K562 treated with DMSO at 1 percent for 24 hours (cell line): ENCODE data around the gene SLC30A2. TPM values are rescaled to one million over a fixed set of nuclear protein-coding genes. Genes with fewer than 3 reads are reported as not detected.

ENCODE experiments used
- total RNA-seq: library from RNA; unstranded; fragments of 300-600 nt; gene quantifications from 2 replicates; pipeline ENCODE4 v1.2.3, GENCODE V29; 2022; ENCODE audit warnings: low read depth; ENCODE audit not compliant: insufficient read depth

The SLC30A2 gene, protein sequence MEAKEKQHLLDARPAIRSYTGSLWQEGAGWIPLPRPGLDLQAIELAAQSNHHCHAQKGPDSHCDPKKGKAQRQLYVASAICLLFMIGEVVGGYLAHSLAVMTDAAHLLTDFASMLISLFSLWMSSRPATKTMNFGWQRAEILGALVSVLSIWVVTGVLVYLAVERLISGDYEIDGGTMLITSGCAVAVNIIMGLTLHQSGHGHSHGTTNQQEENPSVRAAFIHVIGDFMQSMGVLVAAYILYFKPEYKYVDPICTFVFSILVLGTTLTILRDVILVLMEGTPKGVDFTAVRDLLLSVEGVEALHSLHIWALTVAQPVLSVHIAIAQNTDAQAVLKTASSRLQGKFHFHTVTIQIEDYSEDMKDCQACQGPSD
- total RNA-seq = not detected in 2 replicates

GRCh38 chr1:26045722-26046245 is at the start of gene SLC30A2:
Gene SLC30A2 (minus strand): TSS chr1:26046118. CDS start chr1:26045896, 222 bp downstream.

DNA sequence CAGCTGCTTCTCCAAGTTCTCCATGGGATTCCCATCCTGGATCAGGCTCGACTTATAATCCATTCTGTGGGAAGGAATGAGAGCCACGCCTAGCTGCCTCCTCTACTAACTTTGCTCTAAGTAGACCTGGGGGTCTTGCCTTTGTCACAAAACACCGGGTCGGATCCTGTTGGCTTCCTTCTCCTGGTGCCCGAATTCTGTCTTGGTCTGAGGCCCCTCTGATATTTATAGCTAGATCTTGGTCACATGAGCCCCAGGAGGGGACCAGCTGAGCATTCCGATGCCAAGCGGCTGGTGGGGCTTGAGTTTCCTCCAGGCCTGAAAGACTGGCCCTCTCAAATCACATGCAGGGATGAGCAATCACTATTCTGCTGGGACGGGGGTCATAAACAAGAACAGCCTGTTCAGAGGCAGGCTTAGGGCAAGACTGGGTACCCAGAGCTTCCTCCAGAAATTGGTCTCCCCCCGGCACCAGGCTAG is 21.6 kb upstream of the SLC30A2 start, which contains the start of gene TRIM63:
Gene TRIM63 (minus strand): TSS at position 199 of the 480 bp plus-strand sequence. CDS start 136 bp downstream, at position 63.

DNA sequence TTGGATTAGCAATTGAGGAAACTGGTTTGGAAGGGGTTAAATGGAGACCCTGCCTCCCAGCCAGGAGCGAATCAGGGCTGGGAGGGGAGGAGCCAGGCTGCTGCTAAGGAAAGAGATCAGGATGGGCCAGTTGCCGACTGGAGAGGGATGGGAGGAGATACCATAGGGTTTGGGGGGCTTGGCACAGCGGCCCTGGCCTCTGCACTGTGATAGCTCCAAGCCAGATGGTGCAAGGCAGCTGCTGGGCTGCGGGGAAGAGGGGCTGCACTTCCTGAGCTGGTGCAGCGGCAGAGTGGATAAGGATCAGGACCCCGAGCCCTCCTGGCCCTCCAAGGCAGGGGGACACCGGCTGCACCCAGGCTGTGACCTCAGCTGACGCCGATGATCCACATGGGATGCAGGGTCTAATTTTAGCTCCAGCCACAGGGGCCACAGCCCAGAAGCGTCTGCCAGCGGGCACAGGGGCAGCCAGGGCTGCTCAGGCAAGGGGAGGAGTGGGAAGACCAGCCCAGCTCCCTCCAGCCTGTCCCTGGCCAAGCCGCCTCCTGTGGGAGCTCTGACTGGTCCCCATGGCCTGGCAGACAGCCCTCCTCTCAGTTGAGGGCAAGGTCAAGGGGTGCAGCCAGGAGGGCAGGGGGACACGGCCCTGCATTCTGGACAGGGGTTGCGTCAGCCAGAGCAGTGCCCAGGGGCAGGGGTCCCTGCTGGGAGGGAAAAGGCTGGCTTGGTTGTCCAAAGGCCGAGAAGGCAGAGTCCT is 24.1 kb downstream of the SLC30A2 start, which contains the start of gene EXTL1:
Gene EXTL1 (plus strand): TSS at position 129 of the 757 bp plus-strand sequence. CDS start 872 bp downstream, outside the sequence.

GRCh38 chr1:25997828-25998761 is 47.8 kb downstream of the SLC30A2 start, which contains the start of gene PAFAH2:
Gene PAFAH2 (minus strand): TSS chr1:25998063. CDS start chr1:25990816, 7,247 bp downstream.

Other genes with a start within 250 kb of the SLC30A2 start
- 41.7 and 42.4 TPM in 2 replicates for gene SELENON, start 245.9 kb downstream of the SLC30A2 start, total RNA-seq
- 61.3 and 65.4 TPM in 2 replicates for gene MTFR1L, start 226.2 kb downstream of the SLC30A2 start, total RNA-seq
- gene AUNIP, start 186.7 kb downstream of the SLC30A2 start, total RNA-seq = 19.5 and 20.1 TPM in 2 replicates
- gene PAQR7, start 170.4 kb downstream of the SLC30A2 start, total RNA-seq = 5.6 and 6.9 TPM in 2 replicates
- 377 and 421 TPM in 2 replicates for gene STMN1, start 139.7 kb downstream of the SLC30A2 start, total RNA-seq
- 10.2 and 11.5 TPM in 2 replicates for gene PAFAH2, start 48.1 kb downstream of the SLC30A2 start, total RNA-seq
- 0.38 and 0.78 TPM in 2 replicates for gene EXTL1, start 24.3 kb downstream of the SLC30A2 start, total RNA-seq
- gene TRIM63, start 21.5 kb upstream of the SLC30A2 start, total RNA-seq = 0.20 TPM in 1 of 2 replicates, not detected in the other
- 9.6 and 10.9 TPM in 2 replicates for gene PDIK1L, start 65.7 kb upstream of the SLC30A2 start, total RNA-seq
- gene FAM110D, start 113.0 kb upstream of the SLC30A2 start, total RNA-seq = 0.37 and 0.91 TPM in 2 replicates
- gene C1orf232, start 122.8 kb upstream of the SLC30A2 start, total RNA-seq = not detected in 2 replicates
- gene ZNF593, start 123.8 kb upstream of the SLC30A2 start, total RNA-seq = 101 and 116 TPM in 2 replicates
- 0.92 TPM in 1 of 2 replicates, not detected in the other for gene ZNF593OS, start 125.7 kb upstream of the SLC30A2 start, total RNA-seq
- gene CNKSR1, start 131.4 kb upstream of the SLC30A2 start, total RNA-seq = 0.59 and 1.3 TPM in 2 replicates
- gene CATSPER4, start 144.5 kb upstream of the SLC30A2 start, total RNA-seq = not detected in 2 replicates
- gene CEP85, start 188.1 kb upstream of the SLC30A2 start, total RNA-seq = 68.9 and 78.3 TPM in 2 replicates
- 67.9 and 75.6 TPM in 2 replicates for gene SH3BGRL3, start 234.0 kb upstream of the SLC30A2 start, total RNA-seq